ENCODE measurements around the gene FLRT3. TPM values are rescaled to one million over a fixed set of nuclear protein-coding genes. Genes with fewer than 3 reads are reported as not detected.
A peak's percentile ranks its signal among the peaks of the same experiment; 100 is the strongest.

Gene FLRT3
- 162 TPM for polyA plus RNA-seq (ENCODE audit: insufficient read length)
- long read RNA-seq, donor 1, full-length matches to known transcripts, result 33 of 33 reads
- long read RNA-seq, donor 1, partial matches to known transcripts, result 0 of 33 reads
- long read RNA-seq, donor 1, other reads (novel, unspliced or antisense), result 0 of 33 reads
- long read RNA-seq, donor 2, full-length matches to known transcripts, result 42 of 51 reads
- long read RNA-seq, donor 2, partial matches to known transcripts, result 0 of 51 reads
- long read RNA-seq, donor 2, other reads (novel, unspliced or antisense), result 9 of 51 reads
- long read RNA-seq, donor 3, full-length matches to known transcripts, result 34 of 39 reads
- long read RNA-seq, donor 3, partial matches to known transcripts, result 0 of 39 reads
- long read RNA-seq, donor 3, other reads (novel, unspliced or antisense), result 5 of 39 reads
- long read RNA-seq, donor 4, partial matches to known transcripts, result 0 of 5 reads
- long read RNA-seq, donor 4, other reads (novel, unspliced or antisense), result 0 of 5 reads
- long read RNA-seq, donor 5, full-length matches to known transcripts, result 50 of 57 reads
- long read RNA-seq, donor 5, partial matches to known transcripts, result 0 of 57 reads
- long read RNA-seq, donor 5, other reads (novel, unspliced or antisense), result 7 of 57 reads
- long read RNA-seq, donor 6, full-length matches to known transcripts, result 40 of 40 reads
- long read RNA-seq, donor 6, partial matches to known transcripts, result 0 of 40 reads
- long read RNA-seq, donor 6, other reads (novel, unspliced or antisense), result 0 of 40 reads
- long read RNA-seq, donor 7, full-length matches to known transcripts, result 54 of 54 reads
- long read RNA-seq, donor 7, partial matches to known transcripts, result 0 of 54 reads
- long read RNA-seq, donor 7, other reads (novel, unspliced or antisense), result 0 of 54 reads
- long read RNA-seq, donor 8, full-length matches to known transcripts, result 23 of 23 reads
- long read RNA-seq, donor 8, partial matches to known transcripts, result 0 of 23 reads
- long read RNA-seq, donor 8, other reads (novel, unspliced or antisense), result 0 of 23 reads

- DNase-seq, result peak; percentile 97
Measured at GRCh38 chr20:14337400-14338171, at the start of gene FLRT3. Gene FLRT3 (minus strand): TSS chr20:14337612. CDS start chr20:14327506, 10,106 bp downstream.

DNA sequence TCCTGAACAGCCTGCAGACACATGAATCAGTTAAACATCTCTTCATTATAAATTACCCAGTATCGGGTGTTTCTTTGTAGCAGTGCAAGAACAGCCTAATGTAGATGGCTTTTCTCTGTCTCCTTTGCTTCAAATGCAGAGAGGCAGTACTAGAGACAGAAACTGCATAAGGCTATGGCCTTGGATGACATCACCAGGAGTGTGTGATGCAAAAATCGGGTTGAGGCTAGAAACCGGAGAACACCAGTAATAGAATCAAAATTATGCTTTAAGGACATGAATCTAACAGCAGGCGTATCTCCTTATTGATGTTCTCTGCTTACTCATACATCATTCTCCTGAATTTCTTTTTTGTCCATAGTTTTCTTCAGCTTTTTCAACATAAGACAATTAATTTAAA is 49.3 kb upstream of the FLRT3 start:
- no peak for DNase-seq

DNA sequence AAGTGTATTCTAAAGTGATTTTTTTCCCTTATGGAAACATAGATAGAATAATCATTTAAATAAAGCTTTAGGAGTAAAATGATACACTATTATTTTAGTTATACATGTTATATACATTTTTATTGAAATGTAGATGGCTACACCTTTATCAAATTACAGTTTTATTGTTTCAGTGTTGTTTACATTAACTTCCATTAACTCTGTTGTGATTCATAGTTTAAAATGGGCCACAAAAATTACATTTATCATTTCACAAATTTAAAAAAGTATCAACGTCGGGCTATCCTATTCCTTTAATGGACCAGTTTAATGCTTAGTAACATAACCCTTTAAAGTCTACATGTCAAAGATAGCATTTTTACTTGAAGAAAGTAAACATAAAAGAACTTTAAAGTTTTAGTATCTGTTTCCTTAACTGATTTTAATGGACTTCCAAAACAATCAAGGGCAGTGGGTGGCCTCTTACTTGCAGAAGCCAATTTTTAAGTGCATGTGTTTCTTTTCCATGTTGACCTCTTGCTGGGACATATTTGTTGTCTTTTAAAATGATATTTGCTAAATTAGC is 47.8 kb upstream of the FLRT3 start:
- no peak for DNase-seq

GRCh38 chr20:14384416-14385175 is 47.2 kb upstream of the FLRT3 start:
- DNase-seq, result no peak

- no peak for DNase-seq
Measured at GRCh38 chr20:14383335-14383734, 45.9 kb upstream of the FLRT3 start.

DNA sequence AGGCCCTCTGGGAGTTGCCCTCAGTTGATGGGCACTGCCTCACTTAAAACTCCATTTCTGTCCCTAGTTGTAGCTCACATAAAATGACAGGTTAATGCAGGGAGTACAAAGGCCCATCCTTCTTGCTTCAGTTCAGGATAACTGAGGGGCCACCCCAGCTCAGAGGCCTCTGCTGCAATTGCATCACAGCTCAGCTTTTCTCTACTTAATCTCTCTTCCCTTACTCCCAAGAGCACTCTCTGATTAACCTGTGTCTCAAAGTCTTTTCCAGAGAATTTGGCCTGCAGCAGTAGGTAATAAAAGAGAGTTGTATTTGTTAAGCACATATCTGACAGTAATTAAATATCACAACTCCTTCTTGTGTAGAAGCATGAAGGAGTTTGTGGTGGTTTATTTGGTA is 40.9 kb upstream of the FLRT3 start:
- DNase-seq, result no peak

GRCh38 chr20:14375416-14375985 is 38.1 kb upstream of the FLRT3 start:
- no peak for DNase-seq

- no peak for DNase-seq
Measured at GRCh38 chr20:14374196-14374595, 36.8 kb upstream of the FLRT3 start.

DNA sequence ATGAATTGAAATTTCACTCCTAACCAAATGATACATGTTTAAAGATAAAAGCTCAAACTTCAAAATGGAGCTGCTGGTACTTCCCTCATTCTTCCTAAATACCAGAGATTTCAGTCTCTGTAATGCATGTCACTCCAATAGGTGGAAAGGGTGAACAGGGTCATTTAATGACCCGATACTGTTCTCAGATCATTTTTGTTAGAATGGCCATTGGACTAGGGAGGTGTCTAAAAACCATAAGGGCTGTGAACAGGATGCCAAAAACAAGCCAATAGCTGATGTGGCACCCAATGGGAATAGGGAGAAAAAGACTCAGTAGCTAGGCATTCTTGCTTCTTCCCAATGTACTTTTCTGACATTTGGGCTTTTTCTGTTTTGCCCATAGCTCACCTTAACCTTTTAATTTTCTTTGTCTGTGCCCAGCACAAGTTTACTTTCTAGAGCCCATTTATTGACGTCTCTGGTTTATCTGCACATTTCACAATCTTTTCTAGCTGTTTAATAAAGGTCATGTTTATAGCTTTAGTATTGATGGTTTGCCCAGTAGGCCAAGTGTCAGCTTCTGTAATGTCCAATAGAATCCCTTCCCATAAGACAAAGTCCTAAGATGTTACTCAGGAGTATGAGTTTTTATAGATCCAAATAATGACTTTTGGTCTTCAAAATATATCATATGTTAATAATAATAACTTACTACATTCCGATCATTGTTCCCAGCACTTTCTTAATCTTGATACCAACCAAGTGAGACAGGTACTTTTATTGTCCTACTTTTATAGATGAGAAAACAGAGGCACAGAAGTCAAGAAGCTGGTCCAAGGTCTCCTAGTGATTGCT is 24.3 kb upstream of the FLRT3 start:
- no peak for DNase-seq

- no peak for DNase-seq
Measured at GRCh38 chr20:14360416-14360815, 23.0 kb upstream of the FLRT3 start.

GRCh38 chr20:14355791-14356190 is 18.4 kb upstream of the FLRT3 start:
- DNase-seq, result no peak

GRCh38 chr20:14344746-14345145 is 7.3 kb upstream of the FLRT3 start:
- DNase-seq, result no peak

DNA sequence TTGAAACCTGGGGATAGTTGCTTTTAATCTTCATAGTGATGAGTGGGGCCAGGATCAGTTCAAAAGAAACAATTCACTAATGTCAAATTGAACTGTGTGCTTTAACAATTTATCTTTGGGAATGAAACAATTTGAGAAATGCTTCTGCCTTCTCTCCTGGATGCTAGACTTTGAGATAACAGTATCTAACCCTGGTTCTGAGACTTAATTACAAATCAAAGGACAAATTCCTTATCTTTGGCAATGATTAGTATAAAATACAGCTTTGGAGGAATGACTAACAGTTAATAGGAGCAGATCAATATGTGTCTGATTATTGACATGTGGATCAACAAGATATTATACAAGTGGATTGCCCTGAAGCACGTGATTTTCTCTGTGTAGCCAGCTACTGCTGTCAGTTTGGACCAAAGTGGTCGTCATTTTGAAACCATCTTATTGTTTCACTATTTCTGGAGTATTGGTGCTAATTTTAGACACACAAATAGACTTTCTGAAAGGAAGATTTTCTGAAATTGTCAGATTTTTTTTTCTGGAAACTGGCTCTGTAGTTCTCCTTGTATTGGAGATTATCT is 6.2 kb upstream of the FLRT3 start:
- no peak for DNase-seq

DNA sequence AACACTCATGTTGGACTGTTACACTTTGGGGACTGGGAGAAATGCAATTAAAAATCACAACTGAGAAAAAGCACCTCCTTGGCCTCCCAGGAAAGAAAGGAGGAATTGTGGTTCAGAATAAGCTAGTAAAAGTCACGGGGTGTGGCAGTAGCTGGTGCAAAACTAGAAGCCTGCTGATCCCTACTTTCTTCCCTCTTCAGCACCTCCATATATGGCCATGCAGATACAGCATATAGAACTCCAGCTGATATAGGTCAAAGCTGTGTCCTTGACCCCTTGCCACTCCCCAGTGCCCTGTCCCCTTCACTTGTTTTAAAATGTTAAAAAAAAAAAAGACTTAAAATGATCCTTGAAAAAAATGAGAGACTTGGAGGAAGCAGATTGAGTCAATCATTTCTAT is 5.5 kb upstream of the FLRT3 start:
- no peak for DNase-seq

DNA sequence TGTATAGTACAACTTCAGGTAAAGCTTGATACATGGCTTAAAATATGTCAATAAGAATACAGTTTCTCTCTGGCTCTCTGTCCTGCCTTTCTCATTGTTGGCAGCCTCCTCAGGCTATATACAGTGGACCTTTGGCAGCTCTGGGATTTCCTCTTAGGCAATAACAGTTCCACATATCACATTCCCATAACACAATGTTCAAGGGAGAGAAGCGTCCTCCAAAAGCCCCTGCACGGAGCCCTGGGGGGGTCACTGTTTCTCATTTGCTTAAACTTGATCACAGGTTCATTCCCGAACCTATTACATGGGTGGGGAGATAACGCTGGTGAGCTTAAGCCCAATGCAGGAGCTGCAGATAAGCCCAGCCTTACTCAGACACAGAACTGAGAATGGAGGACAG is 4.4 kb upstream of the FLRT3 start:
- no peak for DNase-seq

GRCh38 chr20:14336686-14337085 is 726 bp downstream of the FLRT3 start:
- no peak for DNase-seq

DNA sequence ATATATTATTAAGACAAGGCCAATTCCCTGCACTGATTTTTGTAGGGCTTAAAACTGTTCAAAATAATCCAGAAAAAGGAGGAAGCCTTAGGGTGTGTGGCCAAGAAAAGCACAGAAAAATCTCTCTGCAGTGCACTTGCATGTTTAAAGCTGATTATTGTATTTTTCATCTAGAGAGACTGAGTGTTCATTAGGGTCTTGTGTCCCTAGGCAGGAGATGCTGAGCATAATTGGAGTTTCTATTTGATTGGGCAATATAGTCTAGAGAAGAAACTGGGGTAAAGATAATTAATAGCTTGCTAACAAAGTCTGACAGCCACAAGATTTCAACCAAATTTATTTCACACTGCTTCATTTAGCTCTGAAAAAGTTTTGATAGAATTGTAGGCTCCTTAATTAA is 2.4 kb downstream of the FLRT3 start:
- DNase-seq, result no peak

DNA sequence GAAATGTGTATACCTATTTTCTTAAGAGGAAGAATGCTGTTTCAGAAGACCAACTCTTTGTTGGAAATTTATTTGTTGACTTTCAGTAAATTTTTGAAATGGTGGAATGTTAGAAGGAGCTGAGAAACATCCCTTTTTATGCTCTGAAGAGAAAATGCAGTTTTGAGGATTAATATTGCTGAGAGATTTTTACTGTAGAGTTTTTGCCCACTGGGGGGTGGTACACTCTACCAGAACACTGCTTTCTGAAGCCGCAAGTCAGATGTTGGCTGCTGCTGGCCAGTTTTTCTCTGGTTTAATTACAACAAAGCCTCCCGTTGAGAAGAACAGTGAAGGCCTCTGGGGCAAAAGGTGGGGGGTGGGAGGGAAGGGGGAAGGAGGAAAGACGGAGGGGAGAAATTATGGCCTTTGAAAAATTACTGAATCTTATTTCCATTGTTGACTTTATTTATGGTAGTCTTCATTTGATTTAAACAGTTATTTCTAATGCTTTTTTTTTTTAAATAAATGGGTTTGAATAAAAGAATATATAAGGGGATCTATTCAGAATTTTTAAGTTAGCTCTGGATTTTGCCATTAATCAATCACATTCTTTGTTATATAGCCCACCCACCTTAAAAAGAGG is 3.0 kb downstream of the FLRT3 start:
- peak; percentile 84 for DNase-seq

DNA sequence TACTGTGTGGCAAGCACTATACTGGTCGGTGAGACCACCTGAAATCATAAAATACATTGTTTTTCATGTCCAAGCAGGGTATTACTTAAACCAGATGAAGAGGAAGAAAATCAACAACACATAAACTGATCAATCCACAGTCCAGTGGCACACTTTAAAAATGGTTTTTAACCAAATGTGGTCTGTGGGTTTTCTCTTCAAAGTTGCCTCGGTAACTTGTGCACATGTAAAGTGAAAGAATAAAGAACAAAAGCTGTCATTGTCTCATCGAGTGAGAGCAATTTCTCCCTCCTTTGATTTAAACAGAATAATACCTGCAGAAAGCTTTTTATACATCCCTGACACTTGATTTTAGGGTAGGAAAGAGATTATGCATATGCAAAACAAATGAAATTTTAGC is 3.7 kb downstream of the FLRT3 start:
- no peak for DNase-seq
